Sigmoid colon (tissue), 7 donors: ENCODE results near the gene KMT2B. TPM values are rescaled to one million over a fixed set of nuclear protein-coding genes. Genes with fewer than 3 reads are reported as not detected.
A peak's percentile ranks its signal among the peaks of the same experiment; 100 is the strongest.

Source experiments
- DNase-seq: peaks from one replicate; pipeline ENCODE4 v3.0.0-alpha.2; 2019
- H3K27ac ChIP-seq, 4 donors: fragments of 200-600 bp; sonication (generic); one replicate each; pipeline ENCODE4 v1.5.1; 2016 to 2019; ENCODE audit warnings: mild to moderate bottlenecking in 1 of 4
- H3K27me3 ChIP-seq, 3 donors: fragments of 200-600 bp; sonication (generic); one replicate each; pipeline ENCODE4 v1.5.1; 2019; ENCODE audit warnings: mild to moderate bottlenecking in 1 of 3
- H3K36me3 ChIP-seq, 4 donors: fragments of 200-600 bp; sonication (generic); one replicate each; pipeline ENCODE4 v1.5.1; 2016 to 2019
- H3K4me1 ChIP-seq, 4 donors: fragments of 200-600 bp; sonication (generic); one replicate each; pipeline ENCODE4 v1.5.1; 2017 to 2019
- H3K4me3 ChIP-seq, 4 donors: fragments of 200-600 bp; sonication (generic); one replicate each; pipeline ENCODE4 v1.5.1; 2017 to 2019; ENCODE audit warnings: mild to moderate bottlenecking in 2 of 4, moderate library complexity in 1 of 4
- H3K9me3 ChIP-seq, 4 donors: fragments of 200-600 bp in 3 of 4; sonication (generic) in 3 of 4; one replicate each; pipeline versions ENCODE4 v1.5.1 to v1.6.1; 2013 to 2019
- EP300 ChIP-seq, 4 donors: sonication (generic); formaldehyde crosslinking; IDR thresholded peaks; one replicate each; pipeline ENCODE4 v1.6.1; 2017; ENCODE audit warnings: antibody characterized with exemption in 4 of 4
- POLR2A ChIP-seq, 2 donors: fragments of 450-650 bp; IDR thresholded peaks; one replicate each; pipeline ENCODE4 v1.6.1; 2016; ENCODE audit warnings: antibody characterized with exemption in 2 of 2, mild to moderate bottlenecking in 2 of 2, moderate library complexity in 2 of 2
- POLR2AphosphoS5 ChIP-seq, 4 donors: sonication (generic); formaldehyde crosslinking; IDR thresholded peaks; one replicate each; pipeline ENCODE4 v1.6.1; 2017; ENCODE audit warnings: antibody characterized with exemption in 4 of 4
- WGBS, 2 donors: extraction: QIAGEN DNeasy Blood & Tissue Kit; methylation state at CpG; one replicate each; pipeline ENCODE4 v1.1.7; 2013; 5-methylcytosine and 5-hydroxymethylcytosine counted together
- intact Hi-C: fragments of 100-400 bp; cut with DNase I; formaldehyde crosslinking; loops from one replicate; pipeline ENCODE4 v1.15.1; 2023
- polyA plus RNA-seq, 3 donors: library from polyadenylated mRNA; stranded (reverse); fragments of 200-250 nt; gene quantifications; one replicate each; pipeline ENCODE4 v1.2.3, GENCODE V29; 2013
- total RNA-seq, 4 donors: library from RNA; depleted of rRNA; stranded (reverse); fragments of >200 nt; gene quantifications; one replicate each; pipeline ENCODE4 v1.1.0, GENCODE V29; 2016
- TF ChIP-seq, protein P1 (sequence below), 4 experiments: fragments of 450-650 bp in 3 of 4; fragments of 200-600 bp in 1 of 4; IDR thresholded peaks; one replicate each; pipeline ENCODE4 v1.5.1; 2016 to 2019; ENCODE audit warnings: antibody characterized with exemption in 4 of 4, mild to moderate bottlenecking in 3 of 4, moderate library complexity in 2 of 4
- donor health status: healthy with polysubstance abuse.
- donor health status: Bipolar disorder and iron deficiency.
- donor health status: healthy.

KMT2B gene, protein sequence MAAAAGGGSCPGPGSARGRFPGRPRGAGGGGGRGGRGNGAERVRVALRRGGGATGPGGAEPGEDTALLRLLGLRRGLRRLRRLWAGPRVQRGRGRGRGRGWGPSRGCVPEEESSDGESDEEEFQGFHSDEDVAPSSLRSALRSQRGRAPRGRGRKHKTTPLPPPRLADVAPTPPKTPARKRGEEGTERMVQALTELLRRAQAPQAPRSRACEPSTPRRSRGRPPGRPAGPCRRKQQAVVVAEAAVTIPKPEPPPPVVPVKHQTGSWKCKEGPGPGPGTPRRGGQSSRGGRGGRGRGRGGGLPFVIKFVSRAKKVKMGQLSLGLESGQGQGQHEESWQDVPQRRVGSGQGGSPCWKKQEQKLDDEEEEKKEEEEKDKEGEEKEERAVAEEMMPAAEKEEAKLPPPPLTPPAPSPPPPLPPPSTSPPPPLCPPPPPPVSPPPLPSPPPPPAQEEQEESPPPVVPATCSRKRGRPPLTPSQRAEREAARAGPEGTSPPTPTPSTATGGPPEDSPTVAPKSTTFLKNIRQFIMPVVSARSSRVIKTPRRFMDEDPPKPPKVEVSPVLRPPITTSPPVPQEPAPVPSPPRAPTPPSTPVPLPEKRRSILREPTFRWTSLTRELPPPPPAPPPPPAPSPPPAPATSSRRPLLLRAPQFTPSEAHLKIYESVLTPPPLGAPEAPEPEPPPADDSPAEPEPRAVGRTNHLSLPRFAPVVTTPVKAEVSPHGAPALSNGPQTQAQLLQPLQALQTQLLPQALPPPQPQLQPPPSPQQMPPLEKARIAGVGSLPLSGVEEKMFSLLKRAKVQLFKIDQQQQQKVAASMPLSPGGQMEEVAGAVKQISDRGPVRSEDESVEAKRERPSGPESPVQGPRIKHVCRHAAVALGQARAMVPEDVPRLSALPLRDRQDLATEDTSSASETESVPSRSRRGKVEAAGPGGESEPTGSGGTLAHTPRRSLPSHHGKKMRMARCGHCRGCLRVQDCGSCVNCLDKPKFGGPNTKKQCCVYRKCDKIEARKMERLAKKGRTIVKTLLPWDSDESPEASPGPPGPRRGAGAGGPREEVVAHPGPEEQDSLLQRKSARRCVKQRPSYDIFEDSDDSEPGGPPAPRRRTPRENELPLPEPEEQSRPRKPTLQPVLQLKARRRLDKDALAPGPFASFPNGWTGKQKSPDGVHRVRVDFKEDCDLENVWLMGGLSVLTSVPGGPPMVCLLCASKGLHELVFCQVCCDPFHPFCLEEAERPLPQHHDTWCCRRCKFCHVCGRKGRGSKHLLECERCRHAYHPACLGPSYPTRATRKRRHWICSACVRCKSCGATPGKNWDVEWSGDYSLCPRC (N-terminal part only)
- total RNA-seq (10 to 100 TPM in 3 of 4 donors, 1 to 10 TPM in 1; 6.4 to 27.3 (median 15.3) TPM), polyA plus RNA-seq (10 to 100 TPM in 2 of 3 donors, 1 to 10 TPM in 1; 7.4 to 32.2 (median 12.0) TPM)

DNA sequence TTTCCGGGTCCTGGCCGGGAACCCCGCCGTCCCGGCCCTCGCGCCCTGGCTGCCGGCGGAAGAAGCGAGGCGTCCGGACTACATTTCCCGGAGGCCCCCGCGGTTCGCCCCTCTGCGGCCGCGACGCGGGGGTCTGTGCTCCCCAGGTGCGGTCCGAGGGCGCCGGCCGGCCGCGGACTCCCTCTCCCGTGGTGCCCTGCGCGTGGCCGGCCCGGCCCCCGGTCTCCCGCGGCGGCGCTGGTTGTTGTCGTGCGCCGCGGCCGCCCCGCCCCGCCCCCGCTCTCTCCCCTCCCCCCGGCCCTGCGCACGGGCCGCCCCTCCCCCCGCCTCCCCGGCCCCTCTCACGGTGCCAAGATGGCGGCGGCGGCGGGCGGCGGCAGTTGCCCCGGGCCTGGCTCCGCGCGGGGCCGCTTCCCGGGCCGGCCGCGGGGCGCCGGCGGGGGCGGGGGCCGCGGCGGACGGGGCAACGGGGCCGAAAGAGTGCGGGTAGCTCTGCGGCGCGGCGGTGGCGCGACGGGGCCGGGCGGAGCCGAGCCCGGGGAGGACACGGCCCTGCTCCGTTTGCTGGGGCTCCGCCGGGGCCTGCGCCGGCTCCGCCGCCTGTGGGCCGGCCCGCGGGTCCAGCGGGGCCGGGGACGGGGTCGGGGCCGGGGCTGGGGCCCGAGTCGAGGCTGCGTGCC, at the start of gene KMT2B:
TSS of gene KMT2B (plus strand) at position 339 of the 680 bp plus-strand sequence. CDS start at position 355, 16 bp downstream.
- intact Hi-C loops, result loop anchor here (1.0 to 5.0 kb wide), 6 partner anchors 15 to 213 kb away; partner anchors contain the start of genes HSPB6, RBM42 and TMEM147
- 1% methylated on average over 108 of the region's 109 CpGs for WGBS, 2 donors
- Histone ChIP-seq H3K27ac (peak within 1 kb of the TSS; percentile 90 to 97 (median 93)), H3K9me3 (no peaks in the 10 kb centered on the region), H3K27me3 (no peaks in the 10 kb centered on the region), H3K4me1 (peaks cover 0 to 33% (median 28%) of the 10 kb centered on the region in 4 donors), H3K4me3 (peak within 1 kb of the TSS; percentile 85 to 99 (median 94)), H3K36me3 (peaks cover 7 to 34% (median 13%) of the 10 kb centered on the region in 4 donors)
- peak; percentile 77 for DNase-seq
- TF ChIP-seq POLR2AphosphoS5 (IDR thresholded peaks at IDR 0.05), result peak in 2 of 4 donors; percentile 37 to 42
- TF ChIP-seq EP300 (IDR thresholded peaks at IDR 0.05), result no peak

DNA sequence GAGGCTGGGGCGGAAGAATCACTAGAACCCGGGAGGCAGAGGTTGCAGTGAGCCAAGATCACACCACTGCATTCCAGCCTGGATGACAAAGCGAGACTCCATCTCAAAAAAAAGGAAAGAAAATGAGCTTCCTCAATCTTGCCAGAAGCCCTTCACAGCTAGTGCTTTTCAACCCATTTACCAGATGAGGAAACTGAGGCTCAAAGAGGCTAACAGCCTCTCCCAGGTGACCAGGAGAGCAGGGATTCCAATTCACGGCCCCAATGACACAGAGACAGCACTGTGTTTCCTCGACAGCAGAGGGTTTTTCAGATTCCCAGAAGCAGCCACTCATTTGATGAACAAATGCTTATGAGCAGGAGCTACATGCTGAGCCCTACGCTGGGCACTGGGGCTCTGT, 48.2 kb upstream of the KMT2B start:
- Histone ChIP-seq H3K9me3 (no peaks in the 10 kb centered on the region), H3K4me1 (peaks cover 0 to 8% (median 3%) of the 10 kb centered on the region in 4 donors), H3K4me3 (no peak overlapping the region), H3K27me3 (peaks cover 5 to 22% (median 10%) of the 10 kb centered on the region in 3 donors), H3K27ac (no peak overlapping the region), H3K36me3 (peaks cover 0 to 16% (median 0%) of the 10 kb centered on the region in 4 donors)
- no peak for DNase-seq
- intact Hi-C loops, result no loop called here
- TF ChIP-seq EP300 (IDR thresholded peaks at IDR 0.05) (no peak), POLR2AphosphoS5 (IDR thresholded peaks at IDR 0.05) (no peak), POLR2A (IDR thresholded peaks at IDR 0.05) (no peak)
- TF ChIP-seq, protein P1, sequence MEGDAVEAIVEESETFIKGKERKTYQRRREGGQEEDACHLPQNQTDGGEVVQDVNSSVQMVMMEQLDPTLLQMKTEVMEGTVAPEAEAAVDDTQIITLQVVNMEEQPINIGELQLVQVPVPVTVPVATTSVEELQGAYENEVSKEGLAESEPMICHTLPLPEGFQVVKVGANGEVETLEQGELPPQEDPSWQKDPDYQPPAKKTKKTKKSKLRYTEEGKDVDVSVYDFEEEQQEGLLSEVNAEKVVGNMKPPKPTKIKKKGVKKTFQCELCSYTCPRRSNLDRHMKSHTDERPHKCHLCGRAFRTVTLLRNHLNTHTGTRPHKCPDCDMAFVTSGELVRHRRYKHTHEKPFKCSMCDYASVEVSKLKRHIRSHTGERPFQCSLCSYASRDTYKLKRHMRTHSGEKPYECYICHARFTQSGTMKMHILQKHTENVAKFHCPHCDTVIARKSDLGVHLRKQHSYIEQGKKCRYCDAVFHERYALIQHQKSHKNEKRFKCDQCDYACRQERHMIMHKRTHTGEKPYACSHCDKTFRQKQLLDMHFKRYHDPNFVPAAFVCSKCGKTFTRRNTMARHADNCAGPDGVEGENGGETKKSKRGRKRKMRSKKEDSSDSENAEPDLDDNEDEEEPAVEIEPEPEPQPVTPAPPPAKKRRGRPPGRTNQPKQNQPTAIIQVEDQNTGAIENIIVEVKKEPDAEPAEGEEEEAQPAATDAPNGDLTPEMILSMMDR (IDR thresholded peaks at IDR 0.05), result no peak
- 65 to 76% methylated on average over 6 of the region's 6 CpGs for WGBS, 2 donors

DNA sequence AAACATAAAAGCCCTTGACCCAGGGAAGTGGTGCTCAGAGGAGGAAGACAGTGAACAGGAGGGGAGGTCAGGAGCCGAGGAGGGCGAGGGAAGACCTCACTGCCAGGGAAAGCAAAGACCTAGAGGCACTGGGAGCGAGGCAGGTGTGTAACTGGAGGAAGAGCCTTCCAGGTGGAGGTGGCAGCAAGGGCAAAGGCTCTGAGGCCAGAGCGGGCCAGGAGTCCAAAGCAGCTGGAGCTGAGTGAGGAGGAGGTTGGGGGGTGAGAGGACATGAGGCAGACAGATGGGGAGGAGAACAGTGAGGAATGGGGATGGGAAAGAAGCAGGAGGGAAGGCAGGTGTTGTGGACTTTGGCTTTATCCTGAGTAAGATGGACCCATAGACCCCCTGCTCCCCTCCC, 47.8 kb upstream of the KMT2B start:
- WGBS, 2 donors, result 22 to 62% methylated on average over 4 of the region's 4 CpGs

DNA sequence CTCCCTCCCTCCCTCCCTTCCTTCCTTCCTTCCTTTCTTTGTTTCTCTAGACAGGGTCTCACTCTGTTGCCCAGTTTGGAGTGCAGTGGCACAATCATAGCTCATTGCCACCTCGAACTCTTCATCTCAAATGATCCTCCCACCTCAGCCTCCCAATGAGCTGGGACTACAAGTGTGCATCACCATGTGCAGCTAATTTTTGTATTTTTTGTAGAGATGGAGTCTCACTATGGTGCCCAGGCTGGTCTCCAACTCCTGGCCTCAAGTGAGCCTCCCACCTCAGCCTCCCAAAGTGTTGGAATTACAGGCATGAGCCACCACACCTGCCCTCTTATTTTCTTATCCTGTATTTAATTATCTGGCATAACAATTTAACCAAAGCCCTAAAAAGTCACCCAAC, 47.1 kb upstream of the KMT2B start:
- no peak overlapping the region for H3K27ac ChIP-seq
- no peak overlapping the region for H3K4me3 ChIP-seq
- WGBS, 2 donors, result 70 to 86% methylated on average over 1 of the region's 1 CpG
- H3K4me1 ChIP-seq, result peaks cover 0 to 8% (median 3%) of the 10 kb centered on the region in 4 donors
- no peak for DNase-seq
- peaks cover 5 to 33% (median 10%) of the 10 kb centered on the region in 3 donors for H3K27me3 ChIP-seq
- TF ChIP-seq POLR2A (IDR thresholded peaks at IDR 0.05), result no peak
- no peak for TF ChIP-seq EP300 (IDR thresholded peaks at IDR 0.05)
- TF ChIP-seq, protein P1 (IDR thresholded peaks at IDR 0.05), result no peak
- TF ChIP-seq POLR2AphosphoS5 (IDR thresholded peaks at IDR 0.05), result no peak
- intact Hi-C loops, result no loop called here
- H3K36me3 ChIP-seq, result peaks cover 0 to 5% (median 0%) of the 10 kb centered on the region in 4 donors
- no peaks in the 10 kb centered on the region for H3K9me3 ChIP-seq

More for the DNA sequence above, 47.8 kb upstream of the KMT2B start:
- H3K4me1 ChIP-seq, result peaks cover 0 to 8% (median 3%) of the 10 kb centered on the region in 4 donors
- H3K9me3 ChIP-seq, result no peaks in the 10 kb centered on the region
- peaks cover 0 to 12% (median 0%) of the 10 kb centered on the region in 4 donors for H3K36me3 ChIP-seq
- peaks cover 5 to 26% (median 10%) of the 10 kb centered on the region in 3 donors for H3K27me3 ChIP-seq
- DNase-seq, result no peak
- no peak overlapping the region for H3K4me3 ChIP-seq
- TF ChIP-seq, protein P1 (IDR thresholded peaks at IDR 0.05), result no peak
- no peak for TF ChIP-seq EP300 (IDR thresholded peaks at IDR 0.05)
- TF ChIP-seq POLR2A (IDR thresholded peaks at IDR 0.05), result no peak
- no peak for TF ChIP-seq POLR2AphosphoS5 (IDR thresholded peaks at IDR 0.05)
- intact Hi-C loops, result no loop called here
- H3K27ac ChIP-seq, result no peak overlapping the region
